Calu3 (cell line): ENCODE measurements around the gene APEX2. TPM values are rescaled to one million over a fixed set of nuclear protein-coding genes. Genes with fewer than 3 reads are reported as not detected.

Experiments
- BruUV-seq: library from RNA; stranded (reverse); fragments of 400-500 nt; replicated peaks from 2 replicates; lab custom pipeline; 2021; lab: Mats Ljungman, UMichigan
- CTCF ChIA-PET: fragments of 300-600 bp; sonication (Branson Sonifier 250); formaldehyde crosslinking; loops from one replicate; lab custom pipeline; 2022; ENCODE audit warnings: antibody characterized with exemption; lab: Charles Lee
- DNase-seq: peaks from one replicate; pipeline ENCODE4 v3.0.0; 2022
- H3K27ac Mint-ChIP-seq: one replicate; pipeline ENCODE4 v1.8.0; 2022; ENCODE audit warnings: mixed read lengths; ENCODE audit not compliant: unreplicated experiment
- H3K27me3 Mint-ChIP-seq: one replicate; pipeline ENCODE4 v1.8.0; 2022; ENCODE audit warnings: mixed read lengths; ENCODE audit not compliant: unreplicated experiment
- H3K36me3 Mint-ChIP-seq: one replicate; pipeline ENCODE4 v1.8.0; 2022; ENCODE audit warnings: mild to moderate bottlenecking, moderate library complexity, mixed read lengths; ENCODE audit not compliant: insufficient read depth, unreplicated experiment
- H3K4me1 Mint-ChIP-seq: one replicate; pipeline ENCODE4 v1.8.0; 2022; ENCODE audit warnings: mild to moderate bottlenecking, low read depth, mixed read lengths; ENCODE audit not compliant: unreplicated experiment
- H3K4me3 Mint-ChIP-seq: one replicate; pipeline ENCODE4 v1.8.0; 2022; ENCODE audit warnings: mild to moderate bottlenecking, low read depth, moderate library complexity, mixed read lengths; ENCODE audit not compliant: unreplicated experiment
- H3K9me3 Mint-ChIP-seq: one replicate; pipeline ENCODE4 v1.8.0; 2022; ENCODE audit warnings: low read depth, mixed read lengths; ENCODE audit not compliant: unreplicated experiment
- intact Hi-C: fragments of 100-400 bp; cut with micrococcal nuclease; formaldehyde crosslinking; loops from one replicate; pipeline ENCODE4 v1.10.0; 2022; ENCODE audit not compliant: unreplicated experiment
- total RNA-seq: library from RNA; stranded (reverse); gene quantifications from 2 replicates; pipeline ENCODE4 v1.2.3, GENCODE V29; 2022
- TF ChIP-seq, protein P1 (sequence below): fragments of 200-600 bp; IDR thresholded peaks from one replicate; pipeline ENCODE4 v1.8.0; 2022; ENCODE audit warnings: antibody characterized with exemption; ENCODE audit not compliant: unreplicated experiment

The APEX2 gene
- total RNA-seq, 1 experiment from 2014 or later: 32.4 TPM

- intact Hi-C loops: loop anchor here (10.0 kb wide), 1 partner anchor 112 kb away; no protein-coding TSS in a partner anchor
- CTCF ChIA-PET: interaction anchor here (1.2 kb wide), 1 partner anchor 11 kb away, joined by 3 read pairs; no protein-coding TSS in a partner anchor
- H3K9me3 Mint-ChIP-seq: no peaks in the 10 kb centered on the region
- H3K4me1 Mint-ChIP-seq: peaks cover 34% of the 10 kb centered on the region
- H3K4me3 Mint-ChIP-seq: peak overlapping the region; percentile 27
- DNase-seq: no peak
- peaks cover 10% of the 10 kb centered on the region for H3K36me3 Mint-ChIP-seq
- BruUV-seq: no TSS peak
- no peaks in the 10 kb centered on the region for H3K27me3 Mint-ChIP-seq
- H3K27ac Mint-ChIP-seq: peak overlapping the region; percentile 73
- TF ChIP-seq, protein P1, sequence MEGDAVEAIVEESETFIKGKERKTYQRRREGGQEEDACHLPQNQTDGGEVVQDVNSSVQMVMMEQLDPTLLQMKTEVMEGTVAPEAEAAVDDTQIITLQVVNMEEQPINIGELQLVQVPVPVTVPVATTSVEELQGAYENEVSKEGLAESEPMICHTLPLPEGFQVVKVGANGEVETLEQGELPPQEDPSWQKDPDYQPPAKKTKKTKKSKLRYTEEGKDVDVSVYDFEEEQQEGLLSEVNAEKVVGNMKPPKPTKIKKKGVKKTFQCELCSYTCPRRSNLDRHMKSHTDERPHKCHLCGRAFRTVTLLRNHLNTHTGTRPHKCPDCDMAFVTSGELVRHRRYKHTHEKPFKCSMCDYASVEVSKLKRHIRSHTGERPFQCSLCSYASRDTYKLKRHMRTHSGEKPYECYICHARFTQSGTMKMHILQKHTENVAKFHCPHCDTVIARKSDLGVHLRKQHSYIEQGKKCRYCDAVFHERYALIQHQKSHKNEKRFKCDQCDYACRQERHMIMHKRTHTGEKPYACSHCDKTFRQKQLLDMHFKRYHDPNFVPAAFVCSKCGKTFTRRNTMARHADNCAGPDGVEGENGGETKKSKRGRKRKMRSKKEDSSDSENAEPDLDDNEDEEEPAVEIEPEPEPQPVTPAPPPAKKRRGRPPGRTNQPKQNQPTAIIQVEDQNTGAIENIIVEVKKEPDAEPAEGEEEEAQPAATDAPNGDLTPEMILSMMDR: no peak
These were observed 6.9 kb downstream of the APEX2 start for GRCh38 chrX:55006827-55007621.

DNA sequence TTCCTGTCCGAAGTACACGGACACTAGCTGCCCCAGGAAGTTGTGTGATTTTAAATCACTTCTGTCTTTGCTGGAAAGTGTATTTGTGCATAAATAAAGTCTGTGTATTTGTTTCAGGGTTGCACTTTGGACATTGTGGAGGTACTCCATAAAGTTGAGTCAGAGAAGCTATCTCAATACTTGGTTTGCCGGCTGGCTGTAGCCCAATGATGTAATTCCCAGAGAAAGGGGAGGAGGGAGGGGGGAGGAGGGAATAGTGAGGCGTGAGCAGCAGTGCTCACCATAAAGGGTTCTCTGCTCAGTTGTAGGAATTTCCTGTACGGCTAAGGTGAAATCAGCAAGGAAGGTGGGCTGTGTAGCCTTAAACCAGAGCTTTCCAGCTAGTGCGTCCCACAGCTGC lies 7.5 kb downstream of the APEX2 start:
- Mint-ChIP-seq H3K9me3 (no peaks in the 10 kb centered on the region), H3K4me1 (peaks cover 34% of the 10 kb centered on the region), H3K27me3 (no peaks in the 10 kb centered on the region), H3K27ac (peak overlapping the region; percentile 73), H3K4me3 (peak overlapping the region; percentile 27), H3K36me3 (peaks cover 10% of the 10 kb centered on the region)
- DNase-seq: no peak
- intact Hi-C loops: loop anchor here (10.0 kb wide), 1 partner anchor 113 kb away; no protein-coding TSS in a partner anchor
- no TSS peak for BruUV-seq
- TF ChIP-seq, protein P1: no peak
- CTCF ChIA-PET: interaction anchor here (1.2 kb wide), 1 partner anchor 12 kb away, joined by 3 read pairs; no protein-coding TSS in a partner anchor

GRCh38 chrX:55008571-55009358 lies 8.6 kb downstream of the APEX2 start:
- H3K4me3 Mint-ChIP-seq: no peak overlapping the region

GRCh38 chrX:55011294-55011693 lies 11.1 kb downstream of the APEX2 start:
- H3K4me3 Mint-ChIP-seq: no peak overlapping the region
- no TSS peak for BruUV-seq
- no peak overlapping the region for H3K27ac Mint-ChIP-seq
- H3K4me1 Mint-ChIP-seq: peaks cover 22% of the 10 kb centered on the region
- no peaks in the 10 kb centered on the region for H3K27me3 Mint-ChIP-seq
- CTCF ChIA-PET: no interaction called here
- no peaks in the 10 kb centered on the region for H3K36me3 Mint-ChIP-seq
- no peak for DNase-seq
- intact Hi-C loops: no loop called here
- TF ChIP-seq, protein P1: no peak
- no peaks in the 10 kb centered on the region for H3K9me3 Mint-ChIP-seq

More at GRCh38 chrX:55008571-55009358, 8.6 kb downstream of the APEX2 start:
- Mint-ChIP-seq H3K9me3 (no peaks in the 10 kb centered on the region), H3K27ac (peak overlapping the region; percentile 64), H3K36me3 (peaks cover 10% of the 10 kb centered on the region), H3K27me3 (no peaks in the 10 kb centered on the region), H3K4me1 (peaks cover 31% of the 10 kb centered on the region)
- BruUV-seq: no TSS peak
- no peak for DNase-seq
- TF ChIP-seq, protein P1: no peak
- CTCF ChIA-PET: no interaction called here
- intact Hi-C loops: loop anchor here (10.0 kb wide), 1 partner anchor 114 kb away; no protein-coding TSS in a partner anchor
